Activated T-cell treated with anti-CD3 and anti-CD28 coated beads for 4 hours (primary cell): Measurements from ENCODE around the gene SLC38A1.

Source experiments
- DNase-seq: peaks from one replicate; pipeline ENCODE4 v3.0.0-alpha.2; 2020

The SLC38A1 gene

DNA sequence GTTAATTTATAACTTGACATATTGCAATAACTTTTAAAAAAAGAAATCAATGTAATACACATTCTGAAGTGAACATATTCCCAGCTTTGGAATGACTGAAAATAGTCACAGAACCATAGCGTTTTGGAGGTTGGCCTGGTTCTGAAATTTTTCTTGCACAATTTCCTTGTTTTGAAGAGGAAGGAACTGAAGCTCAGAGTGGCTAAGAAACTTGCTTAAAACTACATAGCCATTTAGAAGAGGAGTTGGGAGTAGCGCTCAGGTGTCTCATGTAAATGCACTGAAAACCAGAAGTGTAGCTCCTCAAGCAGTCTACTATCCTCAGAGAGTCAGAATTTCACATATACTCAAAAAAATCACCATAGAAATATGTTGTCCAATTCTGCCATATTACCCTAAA lies 41.2 kb downstream of the SLC38A1 start:
- no peak for DNase-seq

DNA sequence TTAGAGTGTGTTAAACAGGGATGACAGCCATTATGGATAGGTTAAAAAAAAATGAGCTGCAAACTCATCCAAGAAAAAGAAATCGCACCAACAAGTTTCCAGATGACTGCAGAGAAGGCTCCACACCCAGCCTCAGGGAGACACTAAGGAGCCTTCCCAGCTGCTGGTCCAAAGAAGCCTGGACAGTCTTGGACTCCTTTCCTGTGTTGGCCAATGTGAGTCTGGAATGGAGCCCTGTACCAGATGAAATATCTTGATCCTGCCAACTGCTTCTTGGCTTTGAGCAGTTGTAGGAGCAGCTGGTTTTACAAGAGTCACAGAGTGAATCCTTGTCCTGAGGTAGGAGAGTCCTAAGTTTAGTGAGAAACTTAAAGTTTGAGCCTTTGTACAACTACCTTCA lies 44.5 kb downstream of the SLC38A1 start:
- DNase-seq: no peak

DNA sequence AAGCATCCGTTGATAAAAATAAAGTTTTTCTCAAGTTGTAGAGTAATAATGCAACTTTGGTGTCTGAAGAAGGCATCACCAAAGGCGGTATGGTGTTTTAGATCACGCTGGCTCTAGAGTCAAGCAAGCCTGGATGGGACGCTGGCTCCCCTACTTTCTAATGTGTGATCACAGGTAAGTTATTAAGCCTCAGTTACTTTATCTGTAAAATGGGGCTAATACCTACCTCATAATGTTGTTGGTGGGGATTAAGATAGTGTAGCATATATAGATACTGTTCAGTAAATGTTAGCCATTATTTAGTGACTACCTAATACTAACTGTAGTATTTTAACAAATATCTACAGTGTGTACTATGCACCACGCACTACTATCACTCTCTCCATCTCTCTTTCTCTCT lies 45.8 kb downstream of the SLC38A1 start:
- no peak for DNase-seq

DNA sequence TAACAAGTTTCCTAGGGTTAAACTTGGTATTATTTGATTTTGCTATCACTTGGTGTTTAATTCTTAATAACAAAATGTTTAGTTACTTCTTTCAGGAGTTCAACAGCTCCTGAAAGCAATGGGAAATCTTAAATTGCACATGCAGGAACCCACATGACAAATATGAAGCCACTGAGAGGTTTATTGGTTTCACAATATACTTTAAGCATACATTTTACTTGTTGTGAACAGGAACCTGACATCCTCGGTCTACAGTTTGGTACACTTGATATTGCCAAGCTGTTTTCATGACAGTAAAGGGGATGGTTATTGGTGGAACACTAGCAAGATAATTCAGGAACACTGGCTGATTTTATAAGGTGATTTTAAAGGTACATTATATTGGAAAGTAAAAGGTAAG lies 46.2 kb downstream of the SLC38A1 start:
- no peak for DNase-seq

DNA sequence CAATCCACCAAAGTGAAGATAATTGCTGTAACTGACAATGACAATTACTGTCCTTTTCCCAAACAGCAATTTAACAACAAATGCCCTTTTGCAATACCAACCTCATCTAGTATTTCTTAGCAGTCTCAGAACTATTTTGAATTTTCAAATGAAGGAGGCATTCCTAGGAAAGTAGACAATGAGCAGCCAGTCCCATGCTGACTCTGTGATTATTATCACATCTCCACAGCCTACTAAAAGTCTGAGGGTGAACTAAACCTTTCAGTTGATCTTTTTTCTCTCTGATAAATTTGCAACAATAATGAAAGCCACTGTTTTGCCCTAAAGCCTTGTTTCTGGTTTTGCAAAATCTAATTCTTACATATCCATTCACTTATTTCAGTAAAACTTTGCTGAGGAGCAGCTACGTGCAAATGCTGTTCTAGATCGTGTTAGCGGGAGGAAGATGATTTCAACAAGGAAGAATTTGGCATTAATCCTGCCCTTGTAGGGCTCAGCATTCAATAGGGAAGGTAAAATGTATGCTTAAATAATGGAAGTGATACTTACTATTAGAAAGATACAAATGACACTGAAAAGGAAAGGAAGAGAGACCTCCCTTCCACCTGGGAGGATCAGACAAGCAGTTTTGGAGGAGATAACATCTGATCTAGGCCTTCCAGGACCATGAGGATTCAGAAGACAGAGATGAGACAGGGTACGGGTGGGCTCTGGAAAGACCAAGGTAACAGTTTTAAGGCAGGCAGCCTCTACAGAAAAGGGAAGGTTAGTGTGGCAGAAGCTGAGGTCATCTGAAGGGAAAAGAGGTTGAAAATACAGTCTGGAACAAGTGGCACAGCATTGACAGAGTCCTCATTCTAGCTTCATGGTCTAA lies 47.4 kb downstream of the SLC38A1 start:
- no peak for DNase-seq

GRCh38 chr12:46219877-46220655 lies 48.8 kb downstream of the SLC38A1 start:
- peak; percentile 54 for DNase-seq

- DNase-seq: no peak
These were observed 49.5 kb downstream of the SLC38A1 start for GRCh38 chr12:46219132-46219876.

- no peak for DNase-seq
These were observed 50.3 kb downstream of the SLC38A1 start for GRCh38 chr12:46218322-46219095.

- peak; percentile 40 for DNase-seq
These were observed 51.1 kb downstream of the SLC38A1 start for GRCh38 chr12:46217541-46218321.

- peak; percentile 60 for DNase-seq
These were observed 54.0 kb downstream of the SLC38A1 start for GRCh38 chr12:46214668-46215436.

- DNase-seq: no peak
These were observed 56.5 kb downstream of the SLC38A1 start for GRCh38 chr12:46212108-46212982.

GRCh38 chr12:46210873-46211439 lies 57.9 kb downstream of the SLC38A1 start:
- no peak for DNase-seq

DNA sequence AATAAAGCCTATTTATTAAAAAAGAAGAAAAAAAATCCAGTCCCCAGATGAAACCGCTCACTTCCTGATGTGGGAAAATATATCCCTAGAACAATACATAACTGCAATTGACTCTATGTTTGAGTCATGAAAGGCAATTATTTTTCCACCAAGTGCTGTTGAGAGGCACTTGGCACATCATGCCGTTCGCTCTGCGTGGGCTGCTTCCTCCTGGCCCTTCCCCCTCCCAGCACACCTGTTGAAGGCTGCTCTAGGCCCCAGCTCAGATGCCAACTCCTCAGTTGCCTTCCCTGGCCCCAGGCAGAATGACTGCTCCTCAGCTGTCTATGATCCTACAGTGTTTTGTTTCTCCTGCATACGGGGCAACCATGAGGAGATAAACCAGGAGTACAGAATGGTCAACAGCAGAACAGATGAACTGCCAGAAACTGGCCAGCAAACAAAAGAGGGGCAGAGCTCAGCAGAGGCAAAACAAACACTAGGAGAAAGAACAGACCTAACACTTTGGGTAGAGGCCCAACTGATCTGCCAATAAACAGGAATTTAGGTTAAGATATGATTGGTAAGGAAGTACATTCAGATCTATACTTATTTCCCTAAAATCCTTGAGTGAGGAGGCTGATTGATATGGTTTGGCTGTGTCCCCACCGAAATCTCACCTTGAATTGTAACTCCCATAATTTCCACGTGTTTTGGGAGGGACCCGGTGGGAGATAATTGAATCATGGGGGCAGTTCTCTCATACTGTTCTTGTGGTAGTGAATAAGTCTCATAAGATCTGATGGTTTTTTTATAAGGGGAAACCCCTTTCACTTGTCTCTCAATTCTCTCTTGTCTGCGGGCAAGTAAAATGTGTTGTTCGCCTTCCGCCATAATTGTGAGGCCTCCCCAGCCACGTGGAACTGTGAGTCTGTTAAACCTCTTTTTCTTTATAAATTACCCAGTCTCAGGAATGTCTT lies 58.6 kb downstream of the SLC38A1 start:
- DNase-seq: peak; percentile 70

- no peak for DNase-seq
These were observed 59.7 kb downstream of the SLC38A1 start for GRCh38 chr12:46209170-46209569.

- DNase-seq: no peak
These were observed 60.5 kb downstream of the SLC38A1 start for GRCh38 chr12:46208370-46208769.

- no peak for DNase-seq
These were observed 61.2 kb downstream of the SLC38A1 start for GRCh38 chr12:46207644-46208043.

- DNase-seq: no peak
These were observed 62.4 kb downstream of the SLC38A1 start for GRCh38 chr12:46206471-46206870.

DNA sequence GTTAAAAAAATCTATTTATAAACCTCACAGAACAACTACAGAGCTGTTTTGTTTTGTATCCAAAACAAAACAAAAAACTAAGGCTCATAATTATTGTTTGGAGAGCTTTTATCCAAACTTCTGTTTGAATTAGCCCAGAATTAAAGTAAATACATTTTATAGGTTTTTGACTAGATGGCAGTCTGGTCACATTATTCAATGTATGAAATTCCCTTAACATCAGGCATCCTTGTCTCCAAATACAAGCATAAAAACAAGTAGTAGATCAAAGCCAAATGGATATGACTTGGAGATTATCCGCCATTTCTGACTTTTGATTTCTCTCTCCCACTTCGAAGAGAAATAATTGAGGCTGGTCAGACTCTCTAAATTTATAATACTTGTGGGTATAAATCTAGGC lies 63.5 kb downstream of the SLC38A1 start:
- DNase-seq: no peak
